ENCODE measurements around the gene MYO1E.

DNA sequence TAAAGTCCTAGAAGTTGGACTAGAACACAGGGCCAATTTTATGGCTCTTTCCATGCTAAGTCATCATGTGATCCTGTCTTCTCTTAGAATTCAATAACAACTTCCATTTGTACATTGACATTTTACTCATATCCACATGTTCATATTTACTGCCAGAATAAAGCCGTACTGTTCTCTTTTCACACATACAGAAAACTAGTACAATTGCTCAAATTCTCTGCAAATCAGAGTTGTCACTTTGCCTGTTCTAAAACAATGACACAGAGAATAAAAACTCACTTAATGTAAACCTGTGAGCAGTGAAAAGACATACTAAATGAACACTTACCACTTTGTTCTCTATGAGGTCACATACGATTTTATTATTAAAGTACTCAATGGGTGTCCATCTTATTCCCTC is 162.5 kb downstream of the MYO1E start:
- TF ChIP-seq, protein P1, sequence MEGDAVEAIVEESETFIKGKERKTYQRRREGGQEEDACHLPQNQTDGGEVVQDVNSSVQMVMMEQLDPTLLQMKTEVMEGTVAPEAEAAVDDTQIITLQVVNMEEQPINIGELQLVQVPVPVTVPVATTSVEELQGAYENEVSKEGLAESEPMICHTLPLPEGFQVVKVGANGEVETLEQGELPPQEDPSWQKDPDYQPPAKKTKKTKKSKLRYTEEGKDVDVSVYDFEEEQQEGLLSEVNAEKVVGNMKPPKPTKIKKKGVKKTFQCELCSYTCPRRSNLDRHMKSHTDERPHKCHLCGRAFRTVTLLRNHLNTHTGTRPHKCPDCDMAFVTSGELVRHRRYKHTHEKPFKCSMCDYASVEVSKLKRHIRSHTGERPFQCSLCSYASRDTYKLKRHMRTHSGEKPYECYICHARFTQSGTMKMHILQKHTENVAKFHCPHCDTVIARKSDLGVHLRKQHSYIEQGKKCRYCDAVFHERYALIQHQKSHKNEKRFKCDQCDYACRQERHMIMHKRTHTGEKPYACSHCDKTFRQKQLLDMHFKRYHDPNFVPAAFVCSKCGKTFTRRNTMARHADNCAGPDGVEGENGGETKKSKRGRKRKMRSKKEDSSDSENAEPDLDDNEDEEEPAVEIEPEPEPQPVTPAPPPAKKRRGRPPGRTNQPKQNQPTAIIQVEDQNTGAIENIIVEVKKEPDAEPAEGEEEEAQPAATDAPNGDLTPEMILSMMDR (IDR thresholded peaks at IDR 0.05): no peak
- no peak for TF ChIP-seq POLR2A (IDR thresholded peaks at IDR 0.05)
